Stimulated activated CD4-positive, alpha-beta T cell treated with anti-CD3 and anti-CD28 coated beads, Interleukin-15, amount 100 ng/mL, for 24 hours (primary cell): Measurements from ENCODE around the gene CCR6.
"Not testable (repeated sequence)": the region's sequence is repeated elsewhere in the genome, so short reads cannot be mapped to it uniquely, and the experiment has no call there.

Experiments
- DNase-seq: peaks from one replicate; pipeline ENCODE4 v3.0.0-alpha.2; 2020

Gene CCR6

GRCh38 chr6:167146977-167147376 is 24.1 kb downstream of the CCR6 start:
- no peak for DNase-seq

- DNase-seq, result no peak
These were observed 25.1 kb downstream of the CCR6 start for GRCh38 chr6:167148021-167148420.

GRCh38 chr6:167148997-167149396 is 26.1 kb downstream of the CCR6 start:
- no peak for DNase-seq

GRCh38 chr6:167150941-167151549 is 28.1 kb downstream of the CCR6 start:
- peak; percentile 16 for DNase-seq

- no peak for DNase-seq
These were observed 28.8 kb downstream of the CCR6 start for GRCh38 chr6:167151648-167152047.

- DNase-seq, result peak; percentile 15
These were observed 30.0 kb downstream of the CCR6 start for GRCh38 chr6:167152862-167153261.

GRCh38 chr6:167153521-167153959 is 30.6 kb downstream of the CCR6 start:
- DNase-seq, result peak; percentile 19

- DNase-seq, result no peak
These were observed 31.4 kb downstream of the CCR6 start for GRCh38 chr6:167154291-167154690.

- no peak for DNase-seq
These were observed 32.0 kb downstream of the CCR6 start for GRCh38 chr6:167154895-167155294.

- DNase-seq, result no peak
These were observed 34.5 kb downstream of the CCR6 start for GRCh38 chr6:167157414-167157813.

- no peak for DNase-seq
These were observed 35.0 kb downstream of the CCR6 start, which contains the start of gene GPR31 for GRCh38 chr6:167157863-167158262. Gene GPR31, minus strand, starts transcription at chr6:167157980. Its CDS starts 149 bp downstream, at chr6:167157831.

- DNase-seq, result no peak
These were observed 39.1 kb downstream of the CCR6 start for GRCh38 chr6:167161851-167162467.

- DNase-seq, result no peak
These were observed 39.7 kb downstream of the CCR6 start for GRCh38 chr6:167162591-167162990.

- no peak for DNase-seq
These were observed 40.6 kb downstream of the CCR6 start for GRCh38 chr6:167163476-167164011.

GRCh38 chr6:167164261-167164660 is 41.4 kb downstream of the CCR6 start:
- DNase-seq, result no peak

GRCh38 chr6:167165858-167166471 is 43.1 kb downstream of the CCR6 start:
- no peak for DNase-seq

GRCh38 chr6:167167699-167168098 is 44.8 kb downstream of the CCR6 start:
- not testable (repeated sequence) for DNase-seq

- not testable (repeated sequence) for DNase-seq
These were observed 45.4 kb downstream of the CCR6 start for GRCh38 chr6:167168296-167168695.

- DNase-seq, result not testable (repeated sequence)
These were observed 47.0 kb downstream of the CCR6 start for GRCh38 chr6:167169867-167170266.

- DNase-seq, result not testable (repeated sequence)
These were observed 48.4 kb downstream of the CCR6 start for GRCh38 chr6:167171300-167171699.

- DNase-seq, result not testable (repeated sequence)
These were observed 49.1 kb downstream of the CCR6 start for GRCh38 chr6:167172011-167172410.

GRCh38 chr6:167177271-167177670 is 54.4 kb downstream of the CCR6 start:
- DNase-seq, result not testable (repeated sequence)

GRCh38 chr6:167178896-167179655 is 56.2 kb downstream of the CCR6 start:
- DNase-seq, result not testable (repeated sequence)
